ENCODE data around the gene MAD2L1BP. TPM values are rescaled to one million over a fixed set of nuclear protein-coding genes. Genes with fewer than 3 reads are reported as not detected.

Gene MAD2L1BP
- total RNA-seq, 1 donor = 20.6 TPM

- H3K4me3 ChIP-seq (ENCODE audit: low read depth, low read length) = no peak overlapping the region
- no peak for DNase-seq (ENCODE audit: low read depth)
- no peak for TF ChIP-seq CTCF (IDR thresholded peaks at IDR 0.05; ENCODE audit: insufficient read depth, low read length)
Observed at GRCh38 chr6:43671011-43671800, 35.6 kb downstream of the MAD2L1BP start.

GRCh38 chr6:43671801-43672690 lies 36.4 kb downstream of the MAD2L1BP start:
- no peak overlapping the region for H3K4me3 ChIP-seq (ENCODE audit: low read depth, low read length)
- DNase-seq (ENCODE audit: low read depth) = peak; percentile 27
- no peak for TF ChIP-seq CTCF (IDR thresholded peaks at IDR 0.05; ENCODE audit: insufficient read depth, low read length)

- no peak for DNase-seq (ENCODE audit: low read depth)
- no peak overlapping the region for H3K4me3 ChIP-seq (ENCODE audit: low read depth, low read length)
- TF ChIP-seq CTCF (IDR thresholded peaks at IDR 0.05; ENCODE audit: insufficient read depth, low read length) = no peak
Observed at GRCh38 chr6:43673444-43674084, 37.9 kb downstream of the MAD2L1BP start.

GRCh38 chr6:43674291-43674690 lies 38.7 kb downstream of the MAD2L1BP start:
- H3K4me3 ChIP-seq (ENCODE audit: low read depth, low read length) = no peak overlapping the region
- no peak for DNase-seq (ENCODE audit: low read depth)
- TF ChIP-seq CTCF (IDR thresholded peaks at IDR 0.05; ENCODE audit: insufficient read depth, low read length) = no peak

- no peak for TF ChIP-seq CTCF (IDR thresholded peaks at IDR 0.05; ENCODE audit: insufficient read depth, low read length)
- DNase-seq (ENCODE audit: low read depth) = no peak
- H3K4me3 ChIP-seq (ENCODE audit: low read depth, low read length) = no peak overlapping the region
Observed at GRCh38 chr6:43674921-43675320, 39.3 kb downstream of the MAD2L1BP start.

- TF ChIP-seq CTCF (IDR thresholded peaks at IDR 0.05; ENCODE audit: insufficient read depth, low read length) = no peak
- DNase-seq (ENCODE audit: low read depth) = no peak
- H3K4me3 ChIP-seq (ENCODE audit: low read depth, low read length) = no peak overlapping the region
Observed at GRCh38 chr6:43676962-43677606, 41.4 kb downstream of the MAD2L1BP start.
